Measurements from ENCODE around the gene RETN. TPM values are rescaled to one million over a fixed set of nuclear protein-coding genes. Genes with fewer than 3 reads are reported as not detected.

RETN gene
- polyA plus RNA-seq, 2 of the 4 experiments (the other 2 are of a cell fraction), result not detected

DNA sequence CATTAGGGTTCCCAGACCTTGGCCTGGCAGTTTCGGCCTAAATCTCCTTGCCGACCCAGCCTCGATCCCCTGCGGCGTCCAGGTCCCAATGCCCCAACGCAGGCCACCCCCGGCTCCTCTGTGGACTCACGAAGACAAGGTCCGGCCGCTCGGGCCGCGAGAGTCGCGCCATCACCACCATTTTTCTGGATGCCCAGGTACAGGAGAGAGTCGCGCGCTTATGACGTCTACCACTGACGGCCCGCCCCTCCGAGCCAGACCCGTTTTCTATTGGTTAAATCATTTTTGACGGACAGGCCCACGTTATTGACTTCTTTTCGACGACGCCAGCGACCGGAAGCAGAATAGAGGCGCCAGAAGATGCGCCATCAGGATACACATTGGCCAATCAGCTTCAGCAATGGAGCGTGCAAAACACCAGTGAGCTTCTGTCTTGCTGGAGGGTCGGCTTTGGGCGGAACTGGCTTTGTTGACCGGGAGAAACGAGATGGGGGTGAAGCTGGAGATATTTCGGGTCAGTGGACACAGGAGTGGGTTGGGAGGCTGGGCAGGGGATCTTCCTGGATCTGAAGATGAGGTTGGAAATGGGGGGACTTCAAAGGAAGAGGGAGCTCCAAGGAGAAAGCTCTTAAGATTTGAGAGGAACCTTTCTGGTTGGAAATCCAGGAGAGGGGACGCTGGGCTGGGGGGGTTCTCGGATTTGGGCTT, 39.3 kb upstream of the RETN start, which contains the start of the genes PET100 and XAB2 (continued):
- no peak for TF ChIP-seq HOXB13 (CRISPR knock-in tag; IDR thresholded peaks at IDR 0.05; ENCODE audit: low read depth)
- TF ChIP-seq CBX8 (IDR thresholded peaks at IDR 0.05), result no peak
- peak in 1 of 2 experiments; percentile 61; a peak in 2 of 5 replicates for TF ChIP-seq JUN (IDR thresholded peaks at IDR 0.05)
- TF ChIP-seq ZFP36 (IDR thresholded peaks at IDR 0.05; ENCODE audit: borderline replicate concordance, partially characterized antibody), result no peak
- TF ChIP-seq, protein P1, sequence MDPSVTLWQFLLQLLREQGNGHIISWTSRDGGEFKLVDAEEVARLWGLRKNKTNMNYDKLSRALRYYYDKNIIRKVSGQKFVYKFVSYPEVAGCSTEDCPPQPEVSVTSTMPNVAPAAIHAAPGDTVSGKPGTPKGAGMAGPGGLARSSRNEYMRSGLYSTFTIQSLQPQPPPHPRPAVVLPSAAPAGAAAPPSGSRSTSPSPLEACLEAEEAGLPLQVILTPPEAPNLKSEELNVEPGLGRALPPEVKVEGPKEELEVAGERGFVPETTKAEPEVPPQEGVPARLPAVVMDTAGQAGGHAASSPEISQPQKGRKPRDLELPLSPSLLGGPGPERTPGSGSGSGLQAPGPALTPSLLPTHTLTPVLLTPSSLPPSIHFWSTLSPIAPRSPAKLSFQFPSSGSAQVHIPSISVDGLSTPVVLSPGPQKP (IDR thresholded peaks at IDR 0.05; ENCODE audit: low read depth, low read length), result no peak
- no peak for TF ChIP-seq RCOR1 (IDR thresholded peaks at IDR 0.05; ENCODE audit: low read depth, low read length)
- no peak for TF ChIP-seq TFCP2L1 (CRISPR knock-in tag; IDR thresholded peaks at IDR 0.05)
- TF ChIP-seq RFX5 (IDR thresholded peaks at IDR 0.05), result no peak
- no peak for TF ChIP-seq SMC3 (IDR thresholded peaks at IDR 0.05)
- TF ChIP-seq RNF2 (IDR thresholded peaks at IDR 0.05; ENCODE audit: borderline replicate concordance, low read depth), result no peak
- no peak for TF ChIP-seq BHLHE40 (IDR thresholded peaks at IDR 0.05; ENCODE audit: low read depth, low read length)
- TF ChIP-seq, protein P2, sequence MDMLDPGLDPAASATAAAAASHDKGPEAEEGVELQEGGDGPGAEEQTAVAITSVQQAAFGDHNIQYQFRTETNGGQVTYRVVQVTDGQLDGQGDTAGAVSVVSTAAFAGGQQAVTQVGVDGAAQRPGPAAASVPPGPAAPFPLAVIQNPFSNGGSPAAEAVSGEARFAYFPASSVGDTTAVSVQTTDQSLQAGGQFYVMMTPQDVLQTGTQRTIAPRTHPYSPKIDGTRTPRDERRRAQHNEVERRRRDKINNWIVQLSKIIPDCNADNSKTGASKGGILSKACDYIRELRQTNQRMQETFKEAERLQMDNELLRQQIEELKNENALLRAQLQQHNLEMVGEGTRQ (IDR thresholded peaks at IDR 0.05), result no peak
- TF ChIP-seq, protein P3, sequence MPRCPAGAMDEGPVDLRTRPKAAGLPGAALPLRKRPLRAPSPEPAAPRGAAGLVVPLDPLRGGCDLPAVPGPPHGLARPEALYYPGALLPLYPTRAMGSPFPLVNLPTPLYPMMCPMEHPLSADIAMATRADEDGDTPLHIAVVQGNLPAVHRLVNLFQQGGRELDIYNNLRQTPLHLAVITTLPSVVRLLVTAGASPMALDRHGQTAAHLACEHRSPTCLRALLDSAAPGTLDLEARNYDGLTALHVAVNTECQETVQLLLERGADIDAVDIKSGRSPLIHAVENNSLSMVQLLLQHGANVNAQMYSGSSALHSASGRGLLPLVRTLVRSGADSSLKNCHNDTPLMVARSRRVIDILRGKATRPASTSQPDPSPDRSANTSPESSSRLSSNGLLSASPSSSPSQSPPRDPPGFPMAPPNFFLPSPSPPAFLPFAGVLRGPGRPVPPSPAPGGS (IDR thresholded peaks at IDR 0.05), result 0 out of 3 replicates have a peak, but pooled peaks have one; percentile 18
- TF ChIP-seq, protein P4, sequence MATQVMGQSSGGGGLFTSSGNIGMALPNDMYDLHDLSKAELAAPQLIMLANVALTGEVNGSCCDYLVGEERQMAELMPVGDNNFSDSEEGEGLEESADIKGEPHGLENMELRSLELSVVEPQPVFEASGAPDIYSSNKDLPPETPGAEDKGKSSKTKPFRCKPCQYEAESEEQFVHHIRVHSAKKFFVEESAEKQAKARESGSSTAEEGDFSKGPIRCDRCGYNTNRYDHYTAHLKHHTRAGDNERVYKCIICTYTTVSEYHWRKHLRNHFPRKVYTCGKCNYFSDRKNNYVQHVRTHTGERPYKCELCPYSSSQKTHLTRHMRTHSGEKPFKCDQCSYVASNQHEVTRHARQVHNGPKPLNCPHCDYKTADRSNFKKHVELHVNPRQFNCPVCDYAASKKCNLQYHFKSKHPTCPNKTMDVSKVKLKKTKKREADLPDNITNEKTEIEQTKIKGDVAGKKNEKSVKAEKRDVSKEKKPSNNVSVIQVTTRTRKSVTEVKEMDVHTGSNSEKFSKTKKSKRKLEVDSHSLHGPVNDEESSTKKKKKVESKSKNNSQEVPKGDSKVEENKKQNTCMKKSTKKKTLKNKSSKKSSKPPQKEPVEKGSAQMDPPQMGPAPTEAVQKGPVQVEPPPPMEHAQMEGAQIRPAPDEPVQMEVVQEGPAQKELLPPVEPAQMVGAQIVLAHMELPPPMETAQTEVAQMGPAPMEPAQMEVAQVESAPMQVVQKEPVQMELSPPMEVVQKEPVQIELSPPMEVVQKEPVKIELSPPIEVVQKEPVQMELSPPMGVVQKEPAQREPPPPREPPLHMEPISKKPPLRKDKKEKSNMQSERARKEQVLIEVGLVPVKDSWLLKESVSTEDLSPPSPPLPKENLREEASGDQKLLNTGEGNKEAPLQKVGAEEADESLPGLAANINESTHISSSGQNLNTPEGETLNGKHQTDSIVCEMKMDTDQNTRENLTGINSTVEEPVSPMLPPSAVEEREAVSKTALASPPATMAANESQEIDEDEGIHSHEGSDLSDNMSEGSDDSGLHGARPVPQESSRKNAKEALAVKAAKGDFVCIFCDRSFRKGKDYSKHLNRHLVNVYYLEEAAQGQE (IDR thresholded peaks at IDR 0.05), result no peak
- TF ChIP-seq, protein P5, sequence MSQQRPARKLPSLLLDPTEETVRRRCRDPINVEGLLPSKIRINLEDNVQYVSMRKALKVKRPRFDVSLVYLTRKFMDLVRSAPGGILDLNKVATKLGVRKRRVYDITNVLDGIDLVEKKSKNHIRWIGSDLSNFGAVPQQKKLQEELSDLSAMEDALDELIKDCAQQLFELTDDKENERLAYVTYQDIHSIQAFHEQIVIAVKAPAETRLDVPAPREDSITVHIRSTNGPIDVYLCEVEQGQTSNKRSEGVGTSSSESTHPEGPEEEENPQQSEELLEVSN (IDR thresholded peaks at IDR 0.05; ENCODE audit: borderline replicate concordance, low read depth), result no peak
- TF ChIP-seq ZNF302 (CRISPR knock-in tag; IDR thresholded peaks at IDR 0.05), result no peak
- no peak for TF ChIP-seq POLR2AphosphoS2 (conservative IDR thresholded peaks at IDR 0.05; ENCODE audit: low read length)
- TF ChIP-seq KDM5A (IDR thresholded peaks at IDR 0.05), result peak; percentile 97
- TF ChIP-seq MAZ (IDR thresholded peaks at IDR 0.05; ENCODE audit: borderline replicate concordance, low read depth, low read length), result no peak
- no peak for TF ChIP-seq RAD21 (conservative IDR thresholded peaks at IDR 0.05 in 1 of 2, IDR thresholded peaks at IDR 0.05 in 1 of 2)
- no peak for TF ChIP-seq NPAS2 (CRISPR knock-in tag; IDR thresholded peaks at IDR 0.05; ENCODE audit: borderline replicate concordance)
- TF ChIP-seq, protein P6, sequence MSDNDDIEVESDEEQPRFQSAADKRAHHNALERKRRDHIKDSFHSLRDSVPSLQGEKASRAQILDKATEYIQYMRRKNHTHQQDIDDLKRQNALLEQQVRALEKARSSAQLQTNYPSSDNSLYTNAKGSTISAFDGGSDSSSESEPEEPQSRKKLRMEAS (IDR thresholded peaks at IDR 0.05), result peak; percentile 55
- TF ChIP-seq KDM1A (IDR thresholded peaks at IDR 0.05; ENCODE audit: low read depth), result no peak
- no peak for TF ChIP-seq ZC3H11A (IDR thresholded peaks at IDR 0.05)
- TF ChIP-seq CEBPB (IDR thresholded peaks at IDR 0.05), result no peak
- TF ChIP-seq FOXS1 (CRISPR knock-in tag; IDR thresholded peaks at IDR 0.05), result no peak
- TF ChIP-seq MYC (IDR thresholded peaks at IDR 0.05; ENCODE audit: borderline replicate concordance, low read length), result no peak
- no peak for TF ChIP-seq EP300 (IDR thresholded peaks at IDR 0.05)
- TF ChIP-seq, protein P7, sequence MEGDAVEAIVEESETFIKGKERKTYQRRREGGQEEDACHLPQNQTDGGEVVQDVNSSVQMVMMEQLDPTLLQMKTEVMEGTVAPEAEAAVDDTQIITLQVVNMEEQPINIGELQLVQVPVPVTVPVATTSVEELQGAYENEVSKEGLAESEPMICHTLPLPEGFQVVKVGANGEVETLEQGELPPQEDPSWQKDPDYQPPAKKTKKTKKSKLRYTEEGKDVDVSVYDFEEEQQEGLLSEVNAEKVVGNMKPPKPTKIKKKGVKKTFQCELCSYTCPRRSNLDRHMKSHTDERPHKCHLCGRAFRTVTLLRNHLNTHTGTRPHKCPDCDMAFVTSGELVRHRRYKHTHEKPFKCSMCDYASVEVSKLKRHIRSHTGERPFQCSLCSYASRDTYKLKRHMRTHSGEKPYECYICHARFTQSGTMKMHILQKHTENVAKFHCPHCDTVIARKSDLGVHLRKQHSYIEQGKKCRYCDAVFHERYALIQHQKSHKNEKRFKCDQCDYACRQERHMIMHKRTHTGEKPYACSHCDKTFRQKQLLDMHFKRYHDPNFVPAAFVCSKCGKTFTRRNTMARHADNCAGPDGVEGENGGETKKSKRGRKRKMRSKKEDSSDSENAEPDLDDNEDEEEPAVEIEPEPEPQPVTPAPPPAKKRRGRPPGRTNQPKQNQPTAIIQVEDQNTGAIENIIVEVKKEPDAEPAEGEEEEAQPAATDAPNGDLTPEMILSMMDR (IDR thresholded peaks at IDR 0.05), result no peak
- no peak for TF ChIP-seq HOXA7 (CRISPR knock-in tag; IDR thresholded peaks at IDR 0.05)
- TF ChIP-seq, protein P8, sequence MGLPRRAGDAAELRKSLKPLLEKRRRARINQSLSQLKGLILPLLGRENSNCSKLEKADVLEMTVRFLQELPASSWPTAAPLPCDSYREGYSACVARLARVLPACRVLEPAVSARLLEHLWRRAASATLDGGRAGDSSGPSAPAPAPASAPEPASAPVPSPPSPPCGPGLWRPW (IDR thresholded peaks at IDR 0.05), result no peak
- no peak for TF ChIP-seq GATA3 (IDR thresholded peaks at IDR 0.05; ENCODE audit: borderline replicate concordance)
